ENCODE data around the gene MACO1. TPM values are rescaled to one million over a fixed set of nuclear protein-coding genes. Genes with fewer than 3 reads are reported as not detected.
A peak's percentile ranks its signal among the peaks of the same experiment; 100 is the strongest.

Gene MACO1
- 15.8 and 15.9 TPM in 2 replicates for total RNA-seq (2013; cell fraction: nucleolus; rRNA removed)
- total RNA-seq (2014; rRNA removed) (11.8 and 12.8 TPM in 2 replicates), total RNA-seq (2014; rRNA removed; fragmentation: Illumina TruSeq; extraction: Trizol) (15.6 and 16.0 TPM in 2 replicates), total RNA-seq (2021) (14.8 TPM in 2 replicates), polyA plus RNA-seq (2011; rRNA removed) (19.8 and 23.0 TPM in 2 replicates), polyA plus RNA-seq (2014; fragmentation: Illumina TruSeq; extraction: Trizol) (14.6 and 20.8 TPM in 2 replicates), polyA plus RNA-seq (2014; fragmentation: Nextera tagmentation; extraction: Ambion mirVana) (1 to 10 TPM; 3.2 to 4.2 TPM), polyA plus RNA-seq (2014; rRNA removed) (8.4 and 8.8 TPM in 2 replicates), polyA plus RNA-seq (2016; fragmentation: Nextera tagmentation; extraction: Ambion mirVana) (1 to 10 TPM; 8.1 to 8.4 TPM), polyA minus RNA-seq (2011; rRNA and poly(A)+ RNA removed) (10.9 and 12.6 TPM in 2 replicates), Bru-seq, nascent RNA (percentile 87 among the genes with signal in this experiment), BruChase-seq, experiment 1, labeled RNA remaining after a 6-hour chase (percentile 82 among the genes with signal in this experiment), BruChase-seq, experiment 2, labeled RNA remaining after a 2-hour chase (percentile 87 among the genes with signal in this experiment)
- 7.9 TPM for polyA plus RNA-seq (2011; ENCODE audit: low read depth)
- polyA plus RNA-seq (2011; cell fraction: cytosol; rRNA removed) = 10.3 and 10.7 TPM in 2 replicates
- polyA plus RNA-seq (2011; cell fraction: nucleus; rRNA removed) = 9.7 and 13.5 TPM in 2 replicates
- polyA plus RNA-seq (2012) = 9.4 and 11.5 TPM in 2 replicates
- 6.0 and 7.1 TPM in 2 replicates for polyA minus RNA-seq (2011; cell fraction: cytosol; rRNA and poly(A)+ RNA removed)
- 4.0 and 5.2 TPM in 2 replicates for polyA minus RNA-seq (2011; cell fraction: nucleus; rRNA and poly(A)+ RNA removed)
- long read RNA-seq, experiment 1, partial matches to known transcripts = 8 of 13 reads
- long read RNA-seq, experiment 1, other reads (novel, unspliced or antisense) = 5 of 13 reads
- long read RNA-seq, experiment 2, partial matches to known transcripts = 7 of 22 reads
- long read RNA-seq, experiment 2, other reads (novel, unspliced or antisense) = 15 of 22 reads

- ATAC-seq = peak; percentile 94
- WGBS (ENCODE audit: insufficient coverage, insufficient replicate concordance, low lambda C conversion rate, missing lambda C conversion rate) = under 1% methylated on average over 80 of the region's 87 CpGs
- H3K79me2 ChIP-seq (ENCODE audit: control insufficient read depth, insufficient read depth, low read length) = peaks cover 35% of the 10 kb centered on the region
- ChIA-PET SMC1A (ENCODE audit: uncharacterized antibody, unreplicated experiment) (interaction anchor here (1.7 to 8.1 kb wide), 3 partner anchors 47 to 57 kb away, joined by 4 to 78 read pairs (median 69); no protein-coding TSS in a partner anchor), POLR2A (interaction anchor here (1.4 to 3.0 kb wide), 5 partner anchors 20 to 197 kb away, joined by 3 to 17 read pairs (median 7); no protein-coding TSS in a partner anchor), CTCF (interaction anchor here (1.2 to 1.9 kb wide), 3 partner anchors 11 to 57 kb away, joined by 3 to 6 read pairs (median 5); no protein-coding TSS in a partner anchor), RAD21 (ENCODE audit: unreplicated experiment) (interaction anchor here (1.1 to 8.1 kb wide), 2 partner anchors 18 to 57 kb away, joined by 5 to 67 read pairs; no protein-coding TSS in a partner anchor)
- H3K4me2 ChIP-seq (ENCODE audit: control insufficient read depth, insufficient read depth) = peak within 1 kb of the TSS; percentile 75
- no TSS peak for BruUV-seq (replicated peaks)
- H3K36me3 ChIP-seq (ENCODE audit: control insufficient read depth in 2 of 2, insufficient read depth in 2 of 2, low read length in 1 of 2) = no peaks in the 10 kb centered on the region
- no peaks in the 10 kb centered on the region for H4K20me1 ChIP-seq (ENCODE audit: control insufficient read depth, insufficient read depth)
- H3K9ac ChIP-seq (ENCODE audit: control insufficient read depth, insufficient read depth, low read length) = peak within 1 kb of the TSS; percentile 60
- H3K27me3 ChIP-seq (replicated peaks in 1 of 2; ENCODE audit: control insufficient read depth in 2 of 2, insufficient read depth in 2 of 2, low read length in 1 of 2) = no peaks in the 10 kb centered on the region
- peak; percentile 75 for DNase-seq (ENCODE audit: low read depth, low spot score)
- peak; percentile 54 for FAIRE-seq
- H3K27ac ChIP-seq (ENCODE audit: control insufficient read depth, insufficient read depth) = peak within 1 kb of the TSS; percentile 56
- peak within 1 kb of the TSS; percentile 79 for H3K4me3 ChIP-seq
- in situ Hi-C loops (cut with MboI) = no loop called here
- H3K4me1 ChIP-seq (ENCODE audit: control insufficient read depth, insufficient read depth, low read length) = peaks cover 3% of the 10 kb centered on the region
- peak within 1 kb of the TSS; percentile 90 for H2AFZ ChIP-seq (ENCODE audit: control insufficient read depth, low read depth, low read length)
- no peaks in the 10 kb centered on the region for H3K9me3 ChIP-seq (replicated peaks; ENCODE audit: control insufficient read depth, insufficient read depth, low read length)
- intact Hi-C loops (cut with micrococcal nuclease; ENCODE audit: unreplicated experiment) = loop anchor here (2.0 kb wide), 1 partner anchor 46 kb away; no protein-coding TSS in a partner anchor
- TF ChIP-seq BHLHE40 (IDR thresholded peaks at IDR 0.05; ENCODE audit: borderline replicate concordance in 1 of 2, low read depth in 2 of 2, low read length in 1 of 2) (peak; percentile 38 to 76; a peak in 2 of 4 replicates), KDM1A (IDR thresholded peaks at IDR 0.05; ENCODE audit: borderline replicate concordance) (no peak), RB1 (IDR thresholded peaks at IDR 0.05; ENCODE audit: borderline replicate concordance) (peak; percentile 73), CBX5 (IDR thresholded peaks at IDR 0.05; ENCODE audit: low read depth) (no peak), CREM (IDR thresholded peaks at IDR 0.05; ENCODE audit: low read depth) (peak; percentile 73)
- TF ChIP-seq, protein P1, sequence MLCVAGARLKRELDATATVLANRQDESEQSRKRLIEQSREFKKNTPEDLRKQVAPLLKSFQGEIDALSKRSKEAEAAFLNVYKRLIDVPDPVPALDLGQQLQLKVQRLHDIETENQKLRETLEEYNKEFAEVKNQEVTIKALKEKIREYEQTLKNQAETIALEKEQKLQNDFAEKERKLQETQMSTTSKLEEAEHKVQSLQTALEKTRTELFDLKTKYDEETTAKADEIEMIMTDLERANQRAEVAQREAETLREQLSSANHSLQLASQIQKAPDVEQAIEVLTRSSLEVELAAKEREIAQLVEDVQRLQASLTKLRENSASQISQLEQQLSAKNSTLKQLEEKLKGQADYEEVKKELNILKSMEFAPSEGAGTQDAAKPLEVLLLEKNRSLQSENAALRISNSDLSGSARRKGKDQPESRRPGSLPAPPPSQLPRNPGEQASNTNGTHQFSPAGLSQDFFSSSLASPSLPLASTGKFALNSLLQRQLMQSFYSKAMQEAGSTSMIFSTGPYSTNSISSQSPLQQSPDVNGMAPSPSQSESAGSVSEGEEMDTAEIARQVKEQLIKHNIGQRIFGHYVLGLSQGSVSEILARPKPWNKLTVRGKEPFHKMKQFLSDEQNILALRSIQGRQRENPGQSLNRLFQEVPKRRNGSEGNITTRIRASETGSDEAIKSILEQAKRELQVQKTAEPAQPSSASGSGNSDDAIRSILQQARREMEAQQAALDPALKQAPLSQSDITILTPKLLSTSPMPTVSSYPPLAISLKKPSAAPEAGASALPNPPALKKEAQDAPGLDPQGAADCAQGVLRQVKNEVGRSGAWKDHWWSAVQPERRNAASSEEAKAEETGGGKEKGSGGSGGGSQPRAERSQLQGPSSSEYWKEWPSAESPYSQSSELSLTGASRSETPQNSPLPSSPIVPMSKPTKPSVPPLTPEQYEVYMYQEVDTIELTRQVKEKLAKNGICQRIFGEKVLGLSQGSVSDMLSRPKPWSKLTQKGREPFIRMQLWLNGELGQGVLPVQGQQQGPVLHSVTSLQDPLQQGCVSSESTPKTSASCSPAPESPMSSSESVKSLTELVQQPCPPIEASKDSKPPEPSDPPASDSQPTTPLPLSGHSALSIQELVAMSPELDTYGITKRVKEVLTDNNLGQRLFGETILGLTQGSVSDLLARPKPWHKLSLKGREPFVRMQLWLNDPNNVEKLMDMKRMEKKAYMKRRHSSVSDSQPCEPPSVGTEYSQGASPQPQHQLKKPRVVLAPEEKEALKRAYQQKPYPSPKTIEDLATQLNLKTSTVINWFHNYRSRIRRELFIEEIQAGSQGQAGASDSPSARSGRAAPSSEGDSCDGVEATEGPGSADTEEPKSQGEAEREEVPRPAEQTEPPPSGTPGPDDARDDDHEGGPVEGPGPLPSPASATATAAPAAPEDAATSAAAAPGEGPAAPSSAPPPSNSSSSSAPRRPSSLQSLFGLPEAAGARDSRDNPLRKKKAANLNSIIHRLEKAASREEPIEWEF (IDR thresholded peaks at IDR 0.05; ENCODE audit: insufficient replicate concordance, low read depth, low read length) = no peak
- TF ChIP-seq, protein P2, sequence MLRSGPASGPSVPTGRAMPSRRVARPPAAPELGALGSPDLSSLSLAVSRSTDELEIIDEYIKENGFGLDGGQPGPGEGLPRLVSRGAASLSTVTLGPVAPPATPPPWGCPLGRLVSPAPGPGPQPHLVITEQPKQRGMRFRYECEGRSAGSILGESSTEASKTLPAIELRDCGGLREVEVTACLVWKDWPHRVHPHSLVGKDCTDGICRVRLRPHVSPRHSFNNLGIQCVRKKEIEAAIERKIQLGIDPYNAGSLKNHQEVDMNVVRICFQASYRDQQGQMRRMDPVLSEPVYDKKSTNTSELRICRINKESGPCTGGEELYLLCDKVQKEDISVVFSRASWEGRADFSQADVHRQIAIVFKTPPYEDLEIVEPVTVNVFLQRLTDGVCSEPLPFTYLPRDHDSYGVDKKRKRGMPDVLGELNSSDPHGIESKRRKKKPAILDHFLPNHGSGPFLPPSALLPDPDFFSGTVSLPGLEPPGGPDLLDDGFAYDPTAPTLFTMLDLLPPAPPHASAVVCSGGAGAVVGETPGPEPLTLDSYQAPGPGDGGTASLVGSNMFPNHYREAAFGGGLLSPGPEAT (IDR thresholded peaks at IDR 0.05; ENCODE audit: low read depth) = peak; percentile 42; the same call in 1 of the 2 replicates
- TF ChIP-seq, protein P3, sequence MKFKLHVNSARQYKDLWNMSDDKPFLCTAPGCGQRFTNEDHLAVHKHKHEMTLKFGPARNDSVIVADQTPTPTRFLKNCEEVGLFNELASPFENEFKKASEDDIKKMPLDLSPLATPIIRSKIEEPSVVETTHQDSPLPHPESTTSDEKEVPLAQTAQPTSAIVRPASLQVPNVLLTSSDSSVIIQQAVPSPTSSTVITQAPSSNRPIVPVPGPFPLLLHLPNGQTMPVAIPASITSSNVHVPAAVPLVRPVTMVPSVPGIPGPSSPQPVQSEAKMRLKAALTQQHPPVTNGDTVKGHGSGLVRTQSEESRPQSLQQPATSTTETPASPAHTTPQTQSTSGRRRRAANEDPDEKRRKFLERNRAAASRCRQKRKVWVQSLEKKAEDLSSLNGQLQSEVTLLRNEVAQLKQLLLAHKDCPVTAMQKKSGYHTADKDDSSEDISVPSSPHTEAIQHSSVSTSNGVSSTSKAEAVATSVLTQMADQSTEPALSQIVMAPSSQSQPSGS (IDR thresholded peaks at IDR 0.05; ENCODE audit: low read length) = no peak
These were observed at the start of gene MACO1 for GRCh38 chr1:25430073-25430966. Gene MACO1, plus strand, starts transcription at chr1:25430897. Its CDS starts 202 bp downstream, at chr1:25431099.
